HEK293 (cell line): Measurements from ENCODE around the gene S100G.

Experiments
- CTCF ChIP-seq: fragments of 450-650 bp; formaldehyde crosslinking; IDR thresholded peaks from 2 replicates; pipeline ENCODE4 v1.5.1; 2016; ENCODE audit warnings: missing biosample characterization, missing genetic modification characterization
- PRDM10 ChIP-seq: fragments of 450-650 bp; formaldehyde crosslinking; IDR thresholded peaks from 2 replicates; pipeline ENCODE4 v1.5.1; 2016; ENCODE audit warnings: missing biosample characterization, missing genetic modification characterization
- REPIN1 ChIP-seq: fragments of 450-650 bp; formaldehyde crosslinking; IDR thresholded peaks from 2 replicates; pipeline ENCODE4 v1.5.1; 2017; ENCODE audit warnings: missing biosample characterization, missing genetic modification characterization, low read depth
- SCRT2 ChIP-seq: fragments of 450-650 bp; formaldehyde crosslinking; IDR thresholded peaks from 2 replicates; pipeline ENCODE4 v1.5.1; 2016; ENCODE audit warnings: missing biosample characterization, missing genetic modification characterization
- ZFP41 ChIP-seq: fragments of 450-650 bp; formaldehyde crosslinking; IDR thresholded peaks from 2 replicates; pipeline ENCODE4 v1.5.1; 2016; ENCODE audit warnings: missing biosample characterization, missing genetic modification characterization, borderline replicate concordance
- ZNF146 ChIP-seq: fragments of 450-650 bp; formaldehyde crosslinking; IDR thresholded peaks from 2 replicates; pipeline ENCODE4 v1.5.1; 2016; ENCODE audit warnings: missing biosample characterization, missing genetic modification characterization
- ZNF23 ChIP-seq: fragments of 450-650 bp; formaldehyde crosslinking; IDR thresholded peaks from 2 replicates; pipeline ENCODE4 v1.5.1; 2016; ENCODE audit warnings: missing biosample characterization, missing genetic modification characterization, borderline replicate concordance
- ZNF394 ChIP-seq: fragments of 450-650 bp; formaldehyde crosslinking; IDR thresholded peaks from 2 replicates; pipeline ENCODE4 v1.5.1; 2016; ENCODE audit warnings: missing biosample characterization, missing genetic modification characterization, mild to moderate bottlenecking, moderate library complexity, borderline replicate concordance
- ZSCAN30 ChIP-seq: fragments of 450-650 bp; IDR thresholded peaks from 2 replicates; pipeline ENCODE4 v1.5.1; 2018; ENCODE audit warnings: missing biosample characterization, mild to moderate bottlenecking, missing genetic modification characterization, moderate library complexity

GRCh38 chrX:16662402-16662801 is 12.4 kb downstream of the S100G start:
- no peak for TF ChIP-seq CTCF (tag by site-specific recombination)
- TF ChIP-seq ZFP41 (tag by site-specific recombination): no peak
- TF ChIP-seq ZSCAN30 (tag by site-specific recombination): no peak
- no peak for TF ChIP-seq ZNF394 (tag by site-specific recombination)
- no peak for TF ChIP-seq REPIN1 (tag by site-specific recombination)
- no peak for TF ChIP-seq PRDM10
- no peak for TF ChIP-seq ZNF23 (tag by site-specific recombination)
- TF ChIP-seq ZNF146 (tag by site-specific recombination): no peak
- no peak for TF ChIP-seq SCRT2
